ENCODE data around the gene GIPC3.

DNA sequence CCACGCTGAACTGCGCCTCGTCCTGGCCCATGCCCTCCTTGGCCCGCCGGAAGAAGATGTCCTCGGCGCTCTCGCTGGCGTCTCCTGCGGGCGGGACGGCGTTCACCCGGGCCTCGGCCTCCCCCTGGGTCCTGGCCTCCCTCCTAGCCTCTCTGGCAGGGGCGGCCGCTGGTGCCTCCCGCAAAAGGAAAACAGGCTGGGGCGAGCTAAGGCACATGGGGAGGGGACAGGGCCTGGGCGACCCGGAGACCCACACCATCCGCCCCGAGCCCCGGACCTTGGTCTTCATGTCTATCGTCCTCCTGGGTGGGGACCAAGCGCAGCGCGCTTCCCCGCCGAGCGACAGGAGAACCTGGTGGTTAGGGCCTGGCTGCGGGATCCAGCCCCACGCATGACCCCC is 27.1 kb downstream of the GIPC3 start:
- TF ChIP-seq, protein P1, sequence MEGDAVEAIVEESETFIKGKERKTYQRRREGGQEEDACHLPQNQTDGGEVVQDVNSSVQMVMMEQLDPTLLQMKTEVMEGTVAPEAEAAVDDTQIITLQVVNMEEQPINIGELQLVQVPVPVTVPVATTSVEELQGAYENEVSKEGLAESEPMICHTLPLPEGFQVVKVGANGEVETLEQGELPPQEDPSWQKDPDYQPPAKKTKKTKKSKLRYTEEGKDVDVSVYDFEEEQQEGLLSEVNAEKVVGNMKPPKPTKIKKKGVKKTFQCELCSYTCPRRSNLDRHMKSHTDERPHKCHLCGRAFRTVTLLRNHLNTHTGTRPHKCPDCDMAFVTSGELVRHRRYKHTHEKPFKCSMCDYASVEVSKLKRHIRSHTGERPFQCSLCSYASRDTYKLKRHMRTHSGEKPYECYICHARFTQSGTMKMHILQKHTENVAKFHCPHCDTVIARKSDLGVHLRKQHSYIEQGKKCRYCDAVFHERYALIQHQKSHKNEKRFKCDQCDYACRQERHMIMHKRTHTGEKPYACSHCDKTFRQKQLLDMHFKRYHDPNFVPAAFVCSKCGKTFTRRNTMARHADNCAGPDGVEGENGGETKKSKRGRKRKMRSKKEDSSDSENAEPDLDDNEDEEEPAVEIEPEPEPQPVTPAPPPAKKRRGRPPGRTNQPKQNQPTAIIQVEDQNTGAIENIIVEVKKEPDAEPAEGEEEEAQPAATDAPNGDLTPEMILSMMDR (IDR thresholded peaks at IDR 0.05) = no peak
- TF ChIP-seq EP300 (IDR thresholded peaks at IDR 0.05) = no peak

Data from ovary (tissue), 3 donors.